Measurements from ENCODE around the gene ZNF678.

The ZNF678 gene

GRCh38 chr1:227723474-227723873, 160.1 kb downstream of the ZNF678 start:
- no peak for DNase-seq (ENCODE audit: low spot score)

- DNase-seq (ENCODE audit: low spot score), result no peak
These were observed 161.7 kb downstream of the ZNF678 start for GRCh38 chr1:227725046-227725445.

GRCh38 chr1:227726318-227726717, 163.0 kb downstream of the ZNF678 start:
- no peak for DNase-seq (ENCODE audit: low spot score)
